Measurements from ENCODE around the gene NAA80.

DNA sequence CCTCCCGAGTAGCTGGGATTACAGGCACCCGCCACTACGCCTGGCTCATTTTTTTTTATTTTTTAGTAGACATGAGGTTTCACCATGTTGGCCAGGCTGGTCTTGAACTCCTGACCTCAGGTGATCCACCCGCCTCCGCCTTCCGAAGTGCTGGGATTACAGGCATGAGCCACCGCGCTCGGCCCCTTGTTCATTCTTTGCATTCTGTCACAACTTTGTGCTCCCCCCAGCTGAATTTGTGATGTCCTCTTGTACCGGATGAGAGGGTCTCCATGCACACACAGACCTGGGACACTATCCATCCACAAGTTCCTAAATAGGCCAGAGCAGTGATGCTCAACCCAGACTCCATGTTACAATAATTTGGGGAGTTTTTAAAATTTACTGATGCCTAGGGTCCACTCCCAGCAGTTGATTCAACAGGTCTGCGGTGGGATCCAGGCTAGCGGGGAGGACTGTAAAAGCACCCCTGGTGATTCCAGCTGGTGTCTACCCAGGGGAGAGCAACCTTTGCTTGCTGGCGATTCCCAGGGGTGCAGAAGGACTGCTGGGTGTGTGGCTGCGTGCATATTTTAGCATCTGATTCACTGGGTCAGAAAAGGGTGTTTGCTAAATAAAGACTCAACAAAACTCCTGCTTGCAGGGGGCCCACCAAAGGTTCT lies 40.4 kb upstream of the NAA80 start:
- TF ChIP-seq POLR2A (IDR thresholded peaks at IDR 0.05), result no peak
- TF ChIP-seq, protein P1, sequence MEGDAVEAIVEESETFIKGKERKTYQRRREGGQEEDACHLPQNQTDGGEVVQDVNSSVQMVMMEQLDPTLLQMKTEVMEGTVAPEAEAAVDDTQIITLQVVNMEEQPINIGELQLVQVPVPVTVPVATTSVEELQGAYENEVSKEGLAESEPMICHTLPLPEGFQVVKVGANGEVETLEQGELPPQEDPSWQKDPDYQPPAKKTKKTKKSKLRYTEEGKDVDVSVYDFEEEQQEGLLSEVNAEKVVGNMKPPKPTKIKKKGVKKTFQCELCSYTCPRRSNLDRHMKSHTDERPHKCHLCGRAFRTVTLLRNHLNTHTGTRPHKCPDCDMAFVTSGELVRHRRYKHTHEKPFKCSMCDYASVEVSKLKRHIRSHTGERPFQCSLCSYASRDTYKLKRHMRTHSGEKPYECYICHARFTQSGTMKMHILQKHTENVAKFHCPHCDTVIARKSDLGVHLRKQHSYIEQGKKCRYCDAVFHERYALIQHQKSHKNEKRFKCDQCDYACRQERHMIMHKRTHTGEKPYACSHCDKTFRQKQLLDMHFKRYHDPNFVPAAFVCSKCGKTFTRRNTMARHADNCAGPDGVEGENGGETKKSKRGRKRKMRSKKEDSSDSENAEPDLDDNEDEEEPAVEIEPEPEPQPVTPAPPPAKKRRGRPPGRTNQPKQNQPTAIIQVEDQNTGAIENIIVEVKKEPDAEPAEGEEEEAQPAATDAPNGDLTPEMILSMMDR (IDR thresholded peaks at IDR 0.05), result no peak

All from body of pancreas (tissue), 4 donors.